Progenitor cell of endocrine pancreas (in vitro differentiated cells): ENCODE results near the gene MAML2. TPM values are rescaled to one million over a fixed set of nuclear protein-coding genes. Genes with fewer than 3 reads are reported as not detected.

Source experiments
- DNase-seq: peaks from one replicate; pipeline ENCODE4 v3.0.0; 2021; ENCODE audit warnings: low spot score; ENCODE audit not compliant: unreplicated experiment
- H3K27ac Mint-ChIP-seq: 2 replicates; pipeline ENCODE4 v1.8.0; 2021; ENCODE audit warnings: mild to moderate bottlenecking, moderate library complexity, mixed read lengths
- H3K27me3 Mint-ChIP-seq: 2 replicates; pipeline ENCODE4 v1.8.0; 2021; ENCODE audit warnings: mixed read lengths
- H3K36me3 Mint-ChIP-seq: 2 replicates; pipeline ENCODE4 v1.8.0; 2022; ENCODE audit warnings: mixed read lengths; ENCODE audit not compliant: insufficient read depth
- H3K4me1 Mint-ChIP-seq: 2 replicates; pipeline ENCODE4 v1.8.0; 2021; ENCODE audit warnings: low read depth, mixed read lengths
- H3K4me3 Mint-ChIP-seq: 2 replicates; pipeline ENCODE4 v1.8.0; 2021; ENCODE audit warnings: low read depth, mild to moderate bottlenecking, moderate library complexity, mixed read lengths
- H3K9me3 Mint-ChIP-seq: 2 replicates; pipeline ENCODE4 v1.8.0; 2021; ENCODE audit warnings: low read depth, mixed read lengths
- total RNA-seq: library from RNA; stranded (reverse); gene quantifications from 2 replicates; pipeline ENCODE4 v1.2.1, GENCODE V29; 2021
- TF ChIP-seq, protein P1 (sequence below): fragments of 200-600 bp; sonication (generic); IDR thresholded peaks from one replicate; pipeline ENCODE4 v1.5.0; 2021; ENCODE audit warnings: antibody characterized with exemption, mild to moderate bottlenecking; ENCODE audit not compliant: unreplicated experiment

Gene MAML2
- total RNA-seq, 1 donor from 2014 or later, result 17.6 TPM

- TF ChIP-seq, protein P1, sequence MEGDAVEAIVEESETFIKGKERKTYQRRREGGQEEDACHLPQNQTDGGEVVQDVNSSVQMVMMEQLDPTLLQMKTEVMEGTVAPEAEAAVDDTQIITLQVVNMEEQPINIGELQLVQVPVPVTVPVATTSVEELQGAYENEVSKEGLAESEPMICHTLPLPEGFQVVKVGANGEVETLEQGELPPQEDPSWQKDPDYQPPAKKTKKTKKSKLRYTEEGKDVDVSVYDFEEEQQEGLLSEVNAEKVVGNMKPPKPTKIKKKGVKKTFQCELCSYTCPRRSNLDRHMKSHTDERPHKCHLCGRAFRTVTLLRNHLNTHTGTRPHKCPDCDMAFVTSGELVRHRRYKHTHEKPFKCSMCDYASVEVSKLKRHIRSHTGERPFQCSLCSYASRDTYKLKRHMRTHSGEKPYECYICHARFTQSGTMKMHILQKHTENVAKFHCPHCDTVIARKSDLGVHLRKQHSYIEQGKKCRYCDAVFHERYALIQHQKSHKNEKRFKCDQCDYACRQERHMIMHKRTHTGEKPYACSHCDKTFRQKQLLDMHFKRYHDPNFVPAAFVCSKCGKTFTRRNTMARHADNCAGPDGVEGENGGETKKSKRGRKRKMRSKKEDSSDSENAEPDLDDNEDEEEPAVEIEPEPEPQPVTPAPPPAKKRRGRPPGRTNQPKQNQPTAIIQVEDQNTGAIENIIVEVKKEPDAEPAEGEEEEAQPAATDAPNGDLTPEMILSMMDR, result no peak
- no peak for DNase-seq
- Mint-ChIP-seq H3K4me1 (peaks cover 15% of the 10 kb centered on the region), H3K9me3 (no peaks in the 10 kb centered on the region), H3K27me3 (no peaks in the 10 kb centered on the region), H3K27ac (peak overlapping the region; percentile 3), H3K4me3 (no peak overlapping the region), H3K36me3 (peaks cover 3% of the 10 kb centered on the region)
These were observed 181.5 kb downstream of the MAML2 start for GRCh38 chr11:96161307-96162089.

GRCh38 chr11:96160732-96161306 is 182.2 kb downstream of the MAML2 start:
- H3K4me1 Mint-ChIP-seq, result peaks cover 16% of the 10 kb centered on the region
- peaks cover 3% of the 10 kb centered on the region for H3K36me3 Mint-ChIP-seq
- H3K4me3 Mint-ChIP-seq, result no peak overlapping the region
- no peak for DNase-seq
- TF ChIP-seq, protein P1, result no peak
- peak overlapping the region; percentile 23 for H3K27ac Mint-ChIP-seq
- no peaks in the 10 kb centered on the region for H3K9me3 Mint-ChIP-seq
- no peaks in the 10 kb centered on the region for H3K27me3 Mint-ChIP-seq

DNA sequence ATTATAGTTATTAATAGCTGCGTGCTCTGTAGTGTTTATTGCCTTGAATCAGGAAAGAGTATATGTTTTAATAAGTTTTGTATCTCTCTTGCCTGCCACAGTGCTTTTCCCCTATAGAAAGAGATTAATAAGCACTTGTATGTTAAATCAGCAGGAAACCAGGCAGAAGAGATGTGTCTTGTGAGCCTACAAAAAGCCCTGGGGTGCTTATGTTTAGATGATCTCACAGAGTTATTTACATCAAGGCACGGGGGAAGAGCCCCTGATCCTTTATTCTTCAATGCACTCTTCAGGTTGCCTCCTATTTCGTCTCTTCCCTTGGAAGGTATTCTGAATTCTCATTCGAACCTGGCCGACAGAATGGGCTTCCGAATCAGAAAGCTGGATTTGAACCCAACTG is 183.0 kb downstream of the MAML2 start:
- DNase-seq, result no peak
- H3K27ac Mint-ChIP-seq, result no peak overlapping the region
- TF ChIP-seq, protein P1, result no peak
- H3K4me3 Mint-ChIP-seq, result no peak overlapping the region
- H3K4me1 Mint-ChIP-seq, result peaks cover 20% of the 10 kb centered on the region
- no peaks in the 10 kb centered on the region for H3K27me3 Mint-ChIP-seq
- H3K9me3 Mint-ChIP-seq, result no peaks in the 10 kb centered on the region
- H3K36me3 Mint-ChIP-seq, result peaks cover 3% of the 10 kb centered on the region

- no peak overlapping the region for H3K4me3 Mint-ChIP-seq
- TF ChIP-seq, protein P1, result no peak
- peaks cover 25% of the 10 kb centered on the region for H3K4me1 Mint-ChIP-seq
- DNase-seq, result no peak
- H3K27ac Mint-ChIP-seq, result no peak overlapping the region
- no peaks in the 10 kb centered on the region for H3K9me3 Mint-ChIP-seq
- H3K27me3 Mint-ChIP-seq, result no peaks in the 10 kb centered on the region
- no peaks in the 10 kb centered on the region for H3K36me3 Mint-ChIP-seq
These were observed 184.9 kb downstream of the MAML2 start for GRCh38 chr11:96158126-96158525.

- Mint-ChIP-seq H3K4me1 (peaks cover 25% of the 10 kb centered on the region), H3K4me3 (no peak overlapping the region), H3K36me3 (no peaks in the 10 kb centered on the region), H3K27ac (no peak overlapping the region), H3K9me3 (no peaks in the 10 kb centered on the region), H3K27me3 (no peaks in the 10 kb centered on the region)
- TF ChIP-seq, protein P1, result no peak
- DNase-seq, result no peak
These were observed 185.5 kb downstream of the MAML2 start for GRCh38 chr11:96157517-96157873.
